Suprapubic skin (tissue), 4 donors: ENCODE data around the gene KIF14.

ENCODE experiments used
- CTCF ChIP-seq, 2 donors: fragments of 200-600 bp in 1 of 2; fragments of 450-650 bp in 1 of 2; sonication (generic) in 1 of 2; IDR thresholded peaks; one replicate each; pipeline ENCODE4 v1.5.1; 2016 to 2019; ENCODE audit warnings: antibody characterized with exemption in 2 of 2, mild to moderate bottlenecking in 1 of 2, moderate library complexity in 1 of 2
- EP300 ChIP-seq: sonication (generic); formaldehyde crosslinking; IDR thresholded peaks from one replicate; pipeline ENCODE4 v1.6.1; 2017; ENCODE audit warnings: antibody characterized with exemption
- POLR2AphosphoS5 ChIP-seq, 3 donors: sonication (generic); formaldehyde crosslinking; IDR thresholded peaks; one replicate each; pipeline ENCODE4 v1.6.1; 2017; ENCODE audit warnings: antibody characterized with exemption in 3 of 3

GRCh38 chr1:200634261-200635122 is 13.9 kb upstream of the KIF14 start:
- TF ChIP-seq CTCF (IDR thresholded peaks at IDR 0.05) (no peak), POLR2AphosphoS5 (IDR thresholded peaks at IDR 0.05) (no peak), EP300 (no peak)
